ENCODE measurements around the gene WDR47.
A peak's percentile ranks its signal among the peaks of the same experiment; 100 is the strongest.

The WDR47 gene

DNA sequence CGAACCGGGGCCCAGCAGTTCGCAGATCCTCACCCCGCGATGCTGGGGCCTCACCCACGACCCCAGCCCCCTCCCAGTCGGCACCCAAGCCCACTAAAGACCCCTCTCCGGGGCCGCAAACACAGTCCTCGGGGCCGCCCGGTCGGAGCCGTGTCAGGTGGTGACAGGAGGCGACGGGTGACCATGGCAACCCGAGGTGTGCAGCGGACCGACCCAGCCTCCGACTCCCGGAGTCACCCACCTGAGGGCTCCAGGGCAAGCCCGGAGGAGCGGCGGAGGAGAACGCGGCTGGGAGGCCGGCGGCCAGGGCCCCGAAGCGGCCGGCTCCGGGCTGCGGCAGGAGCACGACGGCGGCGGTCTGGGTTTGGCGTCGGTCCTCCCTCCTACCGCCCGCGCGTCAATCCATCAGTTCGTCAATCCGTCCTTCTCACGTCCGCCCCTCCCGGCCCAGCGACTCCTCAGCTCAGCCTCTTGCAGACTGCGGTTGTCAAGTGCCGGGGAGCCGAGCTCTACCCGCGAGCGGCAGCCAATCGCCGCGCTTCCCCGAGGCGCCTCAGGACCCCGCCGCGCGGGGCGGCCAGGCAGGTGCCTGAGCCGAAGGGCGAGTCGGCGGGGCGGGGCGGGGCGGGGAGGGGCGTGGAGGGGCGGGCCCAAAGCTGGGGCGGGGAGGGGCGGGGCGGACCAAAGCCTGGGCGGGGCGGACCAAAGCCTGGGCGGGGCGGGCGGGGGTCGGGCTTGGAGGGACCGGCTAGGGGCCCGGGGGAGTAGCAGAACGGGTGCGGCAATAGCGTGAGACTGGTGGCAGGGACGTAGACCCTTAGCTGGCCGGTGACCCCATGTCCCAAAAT, at the start of gene WDR47:
WDR47 (minus strand) TSS at position 482 of the 848 bp plus-strand sequence. CDS start 18,590 bp downstream, outside the sequence.
- peak; percentile 99 for DNase-seq (ENCODE audit: low spot score)

DNA sequence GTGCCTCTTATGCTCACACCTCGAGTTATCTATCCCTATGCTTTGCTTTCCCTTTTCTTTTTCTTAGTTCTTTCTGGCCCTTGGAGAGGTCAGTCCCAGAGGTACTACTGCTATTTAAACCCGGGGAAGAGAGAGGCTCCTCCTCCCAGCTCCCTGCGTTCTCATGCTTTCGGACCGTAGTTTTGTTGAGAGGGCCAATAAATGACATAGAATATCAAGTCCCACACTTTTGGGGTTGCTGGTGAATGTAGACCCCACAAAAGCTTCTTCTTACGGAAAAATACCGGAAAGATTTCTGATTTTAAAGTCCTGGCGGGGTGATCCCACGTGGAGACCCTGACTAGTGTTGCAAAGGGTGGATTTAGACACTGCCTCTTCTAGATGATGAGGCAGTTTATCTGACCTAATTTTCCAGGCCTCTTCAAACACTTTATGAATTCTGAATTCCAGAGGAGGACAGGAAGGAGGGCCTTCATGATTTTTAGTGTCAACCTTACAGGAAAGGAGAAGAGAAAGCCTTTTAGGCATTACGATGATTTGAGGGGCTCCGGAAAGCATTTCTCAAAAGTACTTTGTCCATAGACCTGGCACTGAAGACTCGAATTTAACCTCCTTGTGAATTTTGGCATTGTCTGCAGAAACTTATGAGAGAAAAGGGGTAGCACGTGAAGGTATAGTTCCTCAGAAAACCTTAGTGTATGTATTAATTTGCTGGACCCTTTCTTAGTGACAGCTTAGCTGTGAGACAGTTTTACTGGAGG, 49.4 kb upstream of the WDR47 start:
- peak; percentile 62 for DNase-seq (ENCODE audit: low spot score)

DNA sequence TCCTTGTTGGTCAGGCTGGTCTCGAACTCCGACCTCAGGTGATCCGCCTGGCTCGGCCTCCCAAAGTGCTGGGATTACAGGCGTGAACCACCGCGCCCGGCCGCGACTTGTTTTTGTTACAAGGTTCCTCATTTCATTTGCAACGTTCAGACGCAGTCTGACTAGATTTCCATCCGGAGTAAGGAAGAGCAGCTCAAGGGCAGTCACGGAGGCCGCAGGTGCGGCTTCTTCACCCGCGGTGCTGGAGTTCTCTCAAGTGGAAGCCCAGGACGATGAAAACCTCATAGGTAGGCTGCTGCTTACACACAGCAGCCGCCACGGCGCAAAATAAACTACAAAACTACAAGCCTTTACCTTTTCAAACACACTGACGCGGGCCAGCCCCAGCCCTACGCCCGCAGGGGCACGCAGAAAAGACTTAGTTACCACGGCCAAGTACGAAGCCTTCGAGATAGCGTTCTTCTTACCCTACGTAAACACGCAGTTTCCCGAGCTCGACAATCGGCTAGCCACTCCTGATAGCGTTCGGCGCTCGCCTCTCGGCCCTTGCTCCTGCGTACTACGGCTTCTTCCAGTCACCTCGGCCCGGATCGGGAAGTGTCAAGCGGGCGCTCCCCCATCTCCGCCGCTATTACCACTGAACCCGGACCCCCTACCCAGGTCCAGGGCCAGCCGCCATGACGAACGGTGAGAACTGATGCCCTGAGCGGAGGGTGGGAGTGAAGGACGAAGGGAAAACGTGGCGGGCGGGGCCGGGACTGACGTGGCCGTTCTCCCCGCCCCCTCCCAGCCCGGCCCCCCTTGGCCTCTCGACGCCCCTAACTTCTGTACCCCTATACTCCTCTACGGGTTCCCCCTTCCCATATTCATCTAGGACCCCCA, 48.5 kb upstream of the WDR47 start, which contains the start of gene TMEM167B:
TMEM167B (plus strand) TSS at position 569 of the 882 bp plus-strand sequence; CDS start at position 678, 109 bp downstream.
- DNase-seq (ENCODE audit: low spot score): peak; percentile 90

DNA sequence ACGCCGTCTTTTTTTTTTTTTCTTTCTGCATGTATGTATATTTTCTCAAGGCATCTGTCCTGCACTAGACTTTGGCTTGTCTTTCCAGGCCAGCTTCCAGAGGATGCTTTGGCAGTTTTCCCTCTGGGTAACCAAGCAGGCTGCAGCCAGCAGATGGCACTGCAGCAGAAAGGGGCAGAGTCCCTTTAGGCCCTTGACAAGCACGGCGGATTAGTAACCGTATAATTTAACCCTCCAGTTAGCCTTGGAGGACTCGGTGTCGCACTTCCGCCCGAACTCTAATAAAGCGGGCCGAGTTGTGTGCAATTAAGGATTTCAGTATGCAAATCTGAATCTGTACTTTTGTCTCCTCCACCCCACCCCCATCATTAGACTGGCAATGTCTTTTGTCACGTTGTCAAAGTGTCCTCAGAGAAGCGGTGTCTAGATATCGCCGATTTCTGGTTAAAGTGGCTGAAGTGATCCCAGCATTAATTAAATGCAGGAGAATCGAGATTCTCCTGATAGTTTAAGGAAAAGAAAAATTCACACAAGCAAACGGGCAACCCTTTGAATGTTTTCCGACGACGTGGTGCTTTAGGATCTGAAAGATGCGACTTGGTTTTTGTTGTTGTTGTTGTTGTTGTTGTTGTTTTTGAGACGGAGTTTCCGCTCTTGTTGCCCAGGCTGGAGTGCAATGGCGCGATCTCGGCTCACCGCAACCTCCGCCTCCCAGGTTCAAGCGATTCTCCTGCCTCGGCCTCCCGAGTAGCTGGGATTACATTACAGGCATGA, 47.5 kb upstream of the WDR47 start:
- DNase-seq (ENCODE audit: low spot score): peak; percentile 45

DNA sequence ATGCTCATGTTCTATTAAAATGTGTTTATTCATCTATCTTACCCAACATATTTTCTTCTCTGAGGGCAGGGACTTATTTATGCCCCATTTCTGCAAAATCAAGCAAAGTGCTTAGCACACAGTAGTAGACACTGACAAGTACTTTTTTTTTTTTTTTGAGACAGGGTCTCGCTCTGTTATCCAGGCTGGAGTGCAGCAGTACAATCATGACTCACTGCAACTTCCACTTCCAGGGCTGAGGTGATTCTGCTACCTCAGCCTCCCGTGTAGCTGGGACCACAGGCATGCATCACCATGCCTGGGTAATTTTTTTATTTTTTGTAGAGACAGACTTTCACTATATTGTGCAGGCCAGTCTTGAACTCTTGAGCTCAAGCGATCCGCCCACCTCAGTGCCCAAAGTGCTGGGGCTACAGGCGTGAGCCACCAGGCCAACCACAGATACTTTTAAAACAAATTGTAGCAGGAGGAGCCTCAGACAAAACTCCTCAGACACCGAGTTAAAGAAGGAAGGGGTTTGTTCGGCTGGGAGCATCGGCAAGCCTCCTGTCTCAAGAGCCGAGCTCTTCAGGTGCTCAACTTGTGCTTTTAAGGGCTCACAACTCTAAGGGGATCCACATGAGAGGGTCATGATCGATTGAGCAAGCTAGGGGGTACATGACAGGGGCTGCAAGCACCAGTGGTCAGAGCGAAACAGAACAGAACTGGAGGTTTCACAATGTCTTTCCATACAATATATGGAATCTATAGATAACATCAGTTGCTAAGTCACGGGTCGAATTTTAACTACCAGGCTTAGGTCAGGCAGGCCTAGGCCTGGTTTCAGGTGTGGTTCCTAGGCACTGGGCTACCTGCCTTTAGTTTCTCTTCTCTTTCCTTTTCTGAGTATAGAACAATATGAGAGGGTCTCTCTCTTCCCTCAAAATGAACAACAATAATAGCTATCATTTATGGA, 42.9 kb upstream of the WDR47 start:
- DNase-seq (ENCODE audit: low spot score): no peak

DNA sequence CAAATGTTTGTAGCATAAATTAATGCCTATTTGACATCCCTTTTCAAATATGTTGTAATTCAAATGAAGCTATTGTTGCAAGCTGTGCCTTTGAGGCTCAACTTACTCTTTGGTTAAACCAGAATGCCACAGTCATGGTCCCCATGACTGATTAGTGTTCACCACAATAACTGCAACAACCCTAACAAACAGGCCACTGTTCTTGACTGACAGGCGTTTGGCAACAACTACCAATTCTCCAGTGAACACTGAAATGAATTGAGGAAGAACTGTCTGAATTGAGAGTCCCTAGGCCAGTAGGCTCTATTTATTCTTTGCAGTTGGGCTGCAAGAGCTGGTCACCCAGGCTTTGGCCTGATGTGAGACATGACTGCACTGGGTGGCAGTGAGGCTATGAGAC, 42.0 kb upstream of the WDR47 start:
- DNase-seq (ENCODE audit: low spot score): no peak

DNA sequence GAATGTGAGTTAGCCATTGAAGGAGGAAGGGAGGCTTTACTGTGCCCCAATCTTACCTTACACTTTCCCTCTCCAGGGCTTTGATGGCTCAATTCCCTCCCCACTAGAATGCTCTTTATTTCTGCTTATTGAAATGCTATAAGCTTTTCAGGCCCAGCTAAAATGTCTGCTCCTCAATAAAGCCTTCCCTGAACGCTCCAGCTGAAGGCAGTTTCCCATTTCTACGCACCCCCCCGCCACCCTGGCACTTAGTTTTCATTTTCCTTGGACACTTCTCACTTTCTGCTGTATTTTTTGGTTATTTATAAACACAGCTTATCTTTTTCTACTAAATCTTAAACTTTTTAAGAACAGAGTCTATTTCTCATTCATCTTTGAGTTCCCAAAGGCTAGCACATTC, 41.6 kb upstream of the WDR47 start:
- DNase-seq (ENCODE audit: low spot score): no peak

DNA sequence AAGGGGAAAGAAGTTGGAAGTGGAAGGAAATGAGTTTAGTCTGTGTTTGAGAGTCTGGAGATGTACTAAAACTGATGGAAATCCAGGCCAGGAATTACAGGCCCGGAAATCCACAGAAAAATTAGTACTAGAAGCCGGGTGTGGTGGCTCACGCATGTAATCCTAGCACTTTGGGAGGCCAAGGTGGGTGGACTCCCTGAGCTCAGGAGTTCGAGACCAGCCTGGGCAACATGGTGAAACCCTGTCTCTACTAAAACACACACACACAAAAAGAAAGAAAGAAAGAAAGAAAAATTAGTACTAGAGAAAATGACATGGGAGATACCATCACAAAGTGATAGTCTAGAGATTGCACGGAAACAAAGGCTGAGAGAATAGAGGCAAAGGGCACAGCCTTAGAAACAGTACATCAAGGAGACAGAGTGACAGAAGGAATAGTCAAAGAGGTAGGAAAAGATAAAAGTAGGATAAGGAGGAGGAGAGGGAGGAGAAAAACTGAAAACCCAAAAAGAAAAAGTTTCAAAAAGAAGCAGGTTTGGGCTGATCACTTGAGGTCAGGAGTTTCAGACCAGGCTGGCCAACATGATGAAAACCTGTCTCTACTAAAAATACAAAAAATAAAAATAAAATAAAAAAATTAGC, 38.7 kb upstream of the WDR47 start:
- DNase-seq (ENCODE audit: low spot score): no peak

DNA sequence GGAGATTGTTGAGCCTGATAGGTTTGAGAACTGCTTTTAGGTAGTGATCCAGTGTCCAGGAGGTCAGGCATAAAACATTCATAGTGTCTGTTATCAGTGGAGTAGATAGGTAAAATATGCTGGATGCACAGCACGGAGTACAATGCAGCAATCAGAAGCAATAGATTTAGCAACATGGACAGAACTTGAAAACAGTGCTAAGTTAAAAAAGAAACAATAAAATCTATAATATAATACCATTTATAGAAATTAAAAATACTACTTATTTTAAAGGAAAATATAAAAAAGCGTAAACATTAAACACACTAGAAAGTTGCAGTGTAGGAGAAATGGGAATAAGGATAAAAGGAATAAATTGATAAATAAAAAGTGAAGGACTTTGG, 37.3 kb upstream of the WDR47 start:
- DNase-seq (ENCODE audit: low spot score): no peak

DNA sequence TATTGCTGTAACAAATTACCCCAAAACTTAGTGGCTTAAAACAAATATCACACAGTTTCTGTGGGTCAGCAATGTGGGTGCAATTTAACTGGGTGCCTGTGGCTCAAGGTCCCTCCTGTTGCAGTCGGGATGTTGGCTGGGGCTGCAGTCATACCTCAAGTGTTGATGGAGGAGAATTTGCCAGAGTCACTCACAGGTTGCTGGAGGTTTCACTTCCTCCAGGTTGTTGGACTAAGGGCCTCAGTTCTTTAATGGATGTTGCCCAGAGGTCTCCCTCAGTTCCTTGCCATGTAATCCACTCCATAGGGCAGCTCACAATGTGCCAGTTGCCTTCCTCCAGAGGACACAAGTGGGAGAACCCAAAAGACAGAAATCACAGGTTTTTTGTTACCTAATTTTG, 36.4 kb upstream of the WDR47 start:
- no peak for DNase-seq (ENCODE audit: low spot score)

DNA sequence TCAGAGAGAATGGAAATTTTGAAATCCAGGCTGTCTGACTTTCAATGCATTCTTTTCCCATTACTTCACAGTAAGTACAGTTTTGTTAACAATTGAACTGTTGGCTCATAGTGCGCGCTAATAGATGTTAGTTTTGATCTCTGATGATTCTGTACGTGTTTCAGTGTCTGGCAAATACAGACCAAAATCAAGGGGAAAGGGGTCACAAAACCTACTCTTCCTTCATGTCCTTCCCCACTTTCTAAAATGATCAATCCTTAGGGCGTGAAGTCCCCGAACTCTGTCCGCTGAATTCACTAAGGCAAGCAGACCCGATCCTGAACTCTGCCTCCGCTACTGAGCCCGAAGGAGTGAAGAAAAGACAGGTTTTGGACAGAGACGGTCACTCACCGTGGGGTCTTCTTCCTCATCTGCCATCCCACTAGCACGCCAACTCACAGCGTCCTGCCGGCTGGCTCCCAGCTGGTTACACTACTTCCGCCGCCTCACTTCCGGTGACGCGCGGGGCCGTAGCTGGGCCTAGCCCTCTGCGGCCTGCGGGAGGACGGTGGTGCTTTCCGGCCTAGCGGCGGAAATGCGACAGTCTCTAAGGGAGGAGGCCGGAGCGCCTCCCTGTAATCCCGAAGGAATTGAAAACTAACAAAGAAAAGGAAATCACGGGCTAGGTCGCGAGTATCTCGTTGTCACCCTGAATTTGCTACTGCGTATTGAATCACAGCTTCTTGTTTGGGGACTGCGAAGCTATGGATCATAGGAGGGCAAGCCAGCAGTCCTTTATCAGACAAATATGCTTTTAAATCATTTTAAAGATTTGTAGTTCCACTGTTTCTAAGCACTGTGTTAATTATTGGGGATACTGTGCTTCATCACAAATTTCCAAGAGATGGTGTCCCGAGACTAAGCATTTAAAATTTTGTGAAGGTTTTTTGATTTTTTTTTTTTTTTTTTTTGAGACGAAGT, 33.9 kb upstream of the WDR47 start, which contains the start of gene TAF13:
TAF13 (minus strand) TSS at position 473 of the 960 bp plus-strand sequence; CDS start at position 417, 56 bp downstream.
- DNase-seq (ENCODE audit: low spot score): peak; percentile 97

DNA sequence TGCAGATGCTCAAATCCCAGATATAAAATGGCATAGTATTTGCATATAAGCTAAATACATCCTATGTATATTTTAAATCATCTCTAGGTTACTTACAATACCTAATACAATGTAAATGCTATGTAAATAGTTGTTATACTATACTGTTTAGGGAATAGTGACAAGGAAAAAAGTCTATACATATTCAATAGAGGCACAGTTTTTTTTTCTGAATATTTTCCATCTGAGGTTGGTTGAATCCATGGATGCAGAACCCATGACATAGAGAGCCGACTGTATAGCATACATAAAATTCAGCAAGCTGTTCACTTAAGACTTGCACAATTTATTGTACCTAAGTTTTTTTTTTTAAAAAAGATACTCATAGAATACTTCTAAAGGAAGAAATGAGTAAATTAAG, 27.4 kb upstream of the WDR47 start:
- no peak for DNase-seq (ENCODE audit: low spot score)

DNA sequence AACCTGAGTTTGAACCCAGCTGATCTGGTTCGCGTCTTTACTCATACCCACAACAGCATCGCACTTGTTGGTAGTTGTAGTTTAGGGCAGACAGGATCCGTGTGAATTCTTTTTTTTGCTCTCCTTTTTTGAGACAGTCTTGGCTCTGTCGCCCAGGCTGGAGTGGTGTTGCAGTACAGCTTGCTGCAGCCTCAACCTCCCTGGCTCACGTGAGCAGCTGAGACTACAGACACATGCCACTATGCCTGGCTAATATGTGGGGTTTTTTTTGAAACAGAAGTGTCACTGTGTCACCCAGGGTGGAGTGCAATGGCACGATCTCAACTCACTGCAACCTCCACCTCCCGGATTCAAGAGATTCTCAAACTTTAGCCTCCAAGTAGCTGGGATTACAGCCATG, 26.0 kb upstream of the WDR47 start:
- no peak for DNase-seq (ENCODE audit: low spot score)

DNA sequence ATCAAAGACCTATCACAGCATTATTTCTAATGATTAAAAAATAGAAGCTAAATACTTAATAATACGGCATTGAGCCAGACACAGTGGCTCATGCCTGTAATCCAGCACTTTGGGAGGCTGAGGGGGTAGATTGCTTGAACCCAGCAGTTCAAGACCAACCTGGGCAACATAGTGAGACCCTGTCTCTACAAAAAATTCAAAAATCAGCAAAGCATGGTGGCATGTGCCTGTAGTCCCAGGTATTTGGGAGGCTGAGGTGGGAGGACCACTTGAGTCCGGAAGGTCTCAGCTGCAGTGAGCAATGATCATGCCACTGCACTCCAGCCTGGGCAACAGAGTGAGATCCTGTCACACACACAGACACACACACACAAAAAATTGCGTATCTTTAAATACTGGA, 23.2 kb upstream of the WDR47 start:
- no peak for DNase-seq (ENCODE audit: low spot score)

DNA sequence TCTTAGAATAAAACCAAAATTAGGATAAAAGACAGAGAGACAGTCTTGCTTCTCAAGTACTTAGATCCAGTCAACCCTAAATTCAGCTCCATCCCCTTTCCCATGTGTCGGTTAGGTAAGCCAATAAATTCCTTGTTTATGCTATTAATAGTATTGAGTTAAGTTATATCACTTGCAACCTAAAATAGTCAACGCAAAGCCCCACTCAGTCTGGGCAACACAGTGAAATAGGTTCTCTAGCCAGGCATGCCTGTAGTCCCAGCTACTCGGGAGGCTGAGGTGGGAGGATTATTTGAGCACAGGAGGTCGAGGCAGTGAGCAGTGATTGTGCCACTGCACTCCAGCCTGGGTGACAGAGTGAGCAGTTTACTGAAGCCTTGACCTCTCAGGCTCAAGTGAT, 19.3 kb upstream of the WDR47 start:
- DNase-seq (ENCODE audit: low spot score): no peak

DNA sequence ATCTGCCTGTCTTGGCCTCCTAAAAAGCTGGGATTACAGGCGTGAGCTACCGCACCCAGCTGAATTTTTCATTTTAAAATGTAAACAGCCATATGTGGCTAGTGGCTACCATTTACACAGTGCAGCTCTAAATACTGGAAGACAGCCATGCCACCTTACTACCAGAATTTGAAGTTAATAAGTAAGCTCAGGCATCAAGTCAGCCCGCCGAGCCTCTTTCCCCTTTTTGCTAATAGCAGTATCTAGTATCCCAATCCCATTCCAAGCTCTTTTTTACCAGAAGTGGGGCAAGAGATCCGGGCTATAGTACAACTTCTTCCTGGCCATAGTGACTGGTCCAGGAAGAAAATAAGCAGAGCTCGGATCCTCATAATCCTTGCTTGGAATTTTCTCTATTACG, 18.8 kb upstream of the WDR47 start:
- DNase-seq (ENCODE audit: low spot score): no peak

DNA sequence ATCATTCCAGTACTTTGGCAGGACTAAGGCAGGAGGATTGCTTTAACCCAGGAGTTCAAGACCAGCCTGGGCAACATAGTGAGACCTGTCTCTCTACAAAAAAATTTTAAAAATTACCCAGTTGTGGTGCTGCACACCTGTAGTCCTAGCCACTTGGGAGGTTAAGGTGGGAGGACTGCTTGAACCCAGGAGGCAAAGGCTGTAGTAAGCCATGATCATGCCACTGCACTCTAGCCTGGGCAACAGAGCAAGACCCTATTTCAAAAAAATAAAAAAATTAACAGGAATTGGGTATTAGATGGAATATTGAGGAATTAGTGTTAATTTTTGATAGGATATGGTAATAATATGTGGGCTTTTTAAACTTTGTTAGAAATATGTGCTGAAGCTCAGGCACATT, 17.1 kb upstream of the WDR47 start:
- no peak for DNase-seq (ENCODE audit: low spot score)

DNA sequence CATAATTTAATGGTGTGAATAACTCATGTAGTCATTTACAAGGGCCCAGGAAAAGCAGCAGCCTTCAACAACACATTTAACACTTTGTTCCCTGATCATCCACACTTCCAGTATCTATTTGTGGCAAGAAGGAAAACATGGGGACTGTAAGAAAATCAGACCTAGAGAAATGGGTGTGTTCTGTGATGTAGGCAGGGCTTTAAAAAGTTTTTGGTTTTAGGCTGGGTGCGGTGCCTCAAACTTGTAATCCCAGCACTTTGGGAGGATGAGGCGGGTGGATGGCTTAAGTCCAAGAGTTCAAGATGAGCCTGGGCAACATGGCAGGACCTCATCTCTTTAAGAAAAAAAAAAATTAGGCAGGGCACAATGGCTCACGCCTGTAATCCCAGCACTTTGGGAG, 14.2 kb upstream of the WDR47 start:
- DNase-seq (ENCODE audit: low spot score): no peak

All from AG20443 (cell line).